ENCODE results near the gene GHRHR. TPM values are rescaled to one million over a fixed set of nuclear protein-coding genes. Genes with fewer than 3 reads are reported as not detected.
A peak's percentile ranks its signal among the peaks of the same experiment; 100 is the strongest.

GHRHR gene
- total and polyA plus RNA-seq, 7 donors = 0.03 to 0.16 TPM; not detected in 5

GRCh38 chr7:31007634-31008033 lies 43.9 kb downstream of the GHRHR start:
- Histone ChIP-seq H3K4me3 (no peak overlapping the region), H3K4me1 (no peaks in the 10 kb centered on the region), H3K9me3 (no peaks in the 10 kb centered on the region), H3K27me3 (ENCODE audit: insufficient read depth in 3 of 3, low read length in 2 of 3) (no peaks in the 10 kb centered on the region), H3K36me3 (ENCODE audit: insufficient read depth in 1 of 2, low read depth in 1 of 2) (no peaks in the 10 kb centered on the region), H3K27ac (no peak overlapping the region)
- 71 to 74% (median 71%) methylated on average over 5 of the region's 5 CpGs for WGBS, 3 donors
- no peak for ATAC-seq
- intact Hi-C loops (cut with DNase I) = no loop called here
- no peak for DNase-seq
- TF ChIP-seq CTCF (IDR thresholded peaks at IDR 0.05) = no peak

- no peak overlapping the region for H3K27ac ChIP-seq
- WGBS, 3 donors = 80 to 82% (median 81%) methylated on average over 3 of the region's 3 CpGs
- no peaks in the 10 kb centered on the region for H3K4me1 ChIP-seq
- H3K27me3 ChIP-seq (ENCODE audit: insufficient read depth in 3 of 3, low read length in 2 of 3) = peaks cover 0 to 4% (median 0%) of the 10 kb centered on the region in 3 donors
- intact Hi-C loops (cut with DNase I) = loop anchor here in 1 of 2 donors (2.0 kb wide), 1 partner anchor 40 kb away; no protein-coding TSS in a partner anchor
- no peaks in the 10 kb centered on the region for H3K36me3 ChIP-seq (ENCODE audit: insufficient read depth in 1 of 2, low read depth in 1 of 2)
- DNase-seq = no peak
- H3K9me3 ChIP-seq = no peaks in the 10 kb centered on the region
- ATAC-seq = no peak
- no peak overlapping the region for H3K4me3 ChIP-seq
- TF ChIP-seq CTCF (IDR thresholded peaks at IDR 0.05) = no peak
These were observed 51.1 kb downstream of the GHRHR start for GRCh38 chr7:31014826-31015225.

GRCh38 chr7:31017032-31017675 lies 53.4 kb downstream of the GHRHR start:
- Histone ChIP-seq H3K4me1 (no peaks in the 10 kb centered on the region), H3K9me3 (no peaks in the 10 kb centered on the region), H3K36me3 (ENCODE audit: insufficient read depth in 1 of 2, low read depth in 1 of 2) (no peaks in the 10 kb centered on the region), H3K27ac (no peak overlapping the region), H3K4me3 (no peak overlapping the region), H3K27me3 (ENCODE audit: insufficient read depth in 3 of 3, low read length in 2 of 3) (peaks cover 0 to 4% (median 0%) of the 10 kb centered on the region in 3 donors)
- 78 to 84% (median 84%) methylated on average over 7 of the region's 7 CpGs for WGBS, 3 donors
- ATAC-seq (no peak), DNase-seq (no peak)
- TF ChIP-seq CTCF (IDR thresholded peaks at IDR 0.05) = no peak
- intact Hi-C loops (cut with DNase I) = no loop called here

GRCh38 chr7:31017721-31018120 lies 54.0 kb downstream of the GHRHR start:
- no peaks in the 10 kb centered on the region for H3K4me1 ChIP-seq
- H3K9me3 ChIP-seq = no peaks in the 10 kb centered on the region
- 92 to 98% (median 93%) methylated on average over 4 to 5 of the region's 5 CpGs for WGBS, 3 donors
- H3K36me3 ChIP-seq (ENCODE audit: insufficient read depth in 1 of 2, low read depth in 1 of 2) = no peaks in the 10 kb centered on the region
- ATAC-seq (no peak), DNase-seq (no peak)
- no peak for TF ChIP-seq CTCF (IDR thresholded peaks at IDR 0.05)
- H3K27ac ChIP-seq = no peak overlapping the region
- intact Hi-C loops (cut with DNase I) = no loop called here
- H3K27me3 ChIP-seq (ENCODE audit: insufficient read depth in 3 of 3, low read length in 2 of 3) = peaks cover 0 to 4% (median 2%) of the 10 kb centered on the region in 3 donors
- H3K4me3 ChIP-seq = no peak overlapping the region

- peaks cover 0 to 2% (median 0%) of the 10 kb centered on the region in 3 donors for H3K27me3 ChIP-seq (ENCODE audit: insufficient read depth in 3 of 3, low read length in 2 of 3)
- 86 to 100% (median 90%) methylated on average over 1 of the region's 1 CpG for WGBS, 3 donors
- intact Hi-C loops (cut with DNase I) = no loop called here
- H3K4me3 ChIP-seq = no peak overlapping the region
- H3K36me3 ChIP-seq (ENCODE audit: insufficient read depth in 1 of 2, low read depth in 1 of 2) = no peaks in the 10 kb centered on the region
- no peak overlapping the region for H3K27ac ChIP-seq
- DNase-seq = no peak
- peak in 1 of 4 donors; percentile 38 for ATAC-seq
- H3K4me1 ChIP-seq = no peaks in the 10 kb centered on the region
- H3K9me3 ChIP-seq = no peaks in the 10 kb centered on the region
- no peak for TF ChIP-seq CTCF (IDR thresholded peaks at IDR 0.05)
These were observed 55.8 kb downstream of the GHRHR start for GRCh38 chr7:31019509-31019908.
